Skeletal muscle satellite cell (primary cell): ENCODE measurements around the gene MALRD1.
A peak's percentile ranks its signal among the peaks of the same experiment; 100 is the strongest.

Experiments
- H3K27me3 ChIP-seq: 2 replicates; pipeline ENCODE4 v1.7.0; 2013; ENCODE audit warnings: low read length; ENCODE audit not compliant: control insufficient read depth, insufficient read depth
- H3K36me3 ChIP-seq: 2 replicates; pipeline ENCODE4 v1.7.0; 2013; ENCODE audit warnings: mild to moderate bottlenecking, control low read depth, low read length; ENCODE audit not compliant: insufficient read depth
- H3K4me1 ChIP-seq: 2 replicates; pipeline ENCODE4 v1.7.0; 2013; ENCODE audit warnings: low read length; ENCODE audit not compliant: control insufficient read depth, insufficient read depth
- H3K4me2 ChIP-seq: 2 replicates; pipeline ENCODE4 v1.7.0; 2013; ENCODE audit warnings: mild to moderate bottlenecking, low read length
- H3K4me3 ChIP-seq: 2 replicates; pipeline ENCODE4 v1.7.0; 2013; ENCODE audit warnings: low read length
- H3K9ac ChIP-seq: 2 replicates; pipeline ENCODE4 v1.7.0; 2013; ENCODE audit warnings: mild to moderate bottlenecking, low read depth, low read length, moderate library complexity
- H3K9me3 ChIP-seq: replicated peaks from 2 replicates; pipeline ENCODE4 v1.7.0; 2013; ENCODE audit warnings: mild to moderate bottlenecking, control low read depth, low read length

Gene MALRD1

DNA sequence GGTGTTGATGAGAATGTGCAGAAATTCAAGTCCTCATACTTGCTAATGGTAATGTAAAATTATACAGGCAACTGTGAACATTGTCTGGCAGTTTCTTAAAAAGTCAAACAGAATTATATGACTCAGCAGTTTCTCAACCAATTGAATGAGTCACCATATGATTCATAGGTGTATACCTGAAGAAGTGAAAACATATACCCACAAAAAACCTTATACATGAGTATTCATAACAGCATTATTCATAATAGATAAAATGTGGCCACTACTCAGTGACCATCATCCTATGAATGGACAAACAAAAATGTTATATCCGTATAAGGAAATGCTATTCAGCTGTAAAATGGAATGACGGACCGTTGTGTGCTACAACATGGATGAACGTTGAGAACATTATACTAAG is 253.5 kb downstream of the MALRD1 start:
- Histone ChIP-seq H3K4me3 (no peak overlapping the region), H3K4me1 (peaks cover 13% of the 10 kb centered on the region), H3K27me3 (no peaks in the 10 kb centered on the region), H3K9me3 (no peaks in the 10 kb centered on the region), H3K4me2 (peak overlapping the region; percentile 41), H3K9ac (no peak overlapping the region), H3K36me3 (no peaks in the 10 kb centered on the region)

GRCh38 chr10:19310066-19310465 is 261.5 kb downstream of the MALRD1 start:
- H3K4me2 ChIP-seq: no peak overlapping the region
- H3K9me3 ChIP-seq: no peaks in the 10 kb centered on the region
- peaks cover 8% of the 10 kb centered on the region for H3K4me1 ChIP-seq
- no peak overlapping the region for H3K9ac ChIP-seq
- no peak overlapping the region for H3K4me3 ChIP-seq
- no peaks in the 10 kb centered on the region for H3K27me3 ChIP-seq
- H3K36me3 ChIP-seq: no peaks in the 10 kb centered on the region

DNA sequence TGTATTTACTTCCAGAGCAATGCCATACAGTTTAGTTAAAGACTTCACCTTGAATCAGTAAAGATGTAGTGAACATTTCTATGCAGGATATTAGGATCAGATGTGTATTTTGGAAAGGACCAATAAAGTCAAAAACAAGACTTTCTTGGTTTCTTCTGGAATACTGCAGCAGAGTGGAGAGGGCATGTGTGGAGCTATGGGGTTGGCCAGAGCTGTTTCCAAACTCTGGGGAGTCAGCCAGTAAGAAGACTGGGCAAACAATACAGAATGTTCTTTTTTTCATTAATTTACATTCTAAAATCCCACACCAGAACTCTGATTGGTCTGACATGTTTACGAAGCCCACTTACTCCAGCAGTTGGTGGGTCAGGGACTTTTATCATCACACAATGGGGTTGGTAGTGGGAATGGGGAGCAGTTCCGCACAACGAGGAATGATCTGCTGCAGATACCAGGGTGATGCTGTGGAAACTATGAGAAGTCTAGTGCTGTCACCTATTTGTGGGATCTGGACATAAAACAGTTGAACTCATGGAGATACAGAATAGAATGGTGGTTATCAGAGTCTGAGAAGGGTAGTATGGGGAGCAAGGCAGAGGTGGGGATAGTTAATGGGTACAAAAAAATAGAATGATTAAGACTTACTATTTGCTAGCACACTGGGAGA is 267.7 kb downstream of the MALRD1 start:
- Histone ChIP-seq H3K9ac (no peak overlapping the region), H3K4me1 (no peaks in the 10 kb centered on the region)

DNA sequence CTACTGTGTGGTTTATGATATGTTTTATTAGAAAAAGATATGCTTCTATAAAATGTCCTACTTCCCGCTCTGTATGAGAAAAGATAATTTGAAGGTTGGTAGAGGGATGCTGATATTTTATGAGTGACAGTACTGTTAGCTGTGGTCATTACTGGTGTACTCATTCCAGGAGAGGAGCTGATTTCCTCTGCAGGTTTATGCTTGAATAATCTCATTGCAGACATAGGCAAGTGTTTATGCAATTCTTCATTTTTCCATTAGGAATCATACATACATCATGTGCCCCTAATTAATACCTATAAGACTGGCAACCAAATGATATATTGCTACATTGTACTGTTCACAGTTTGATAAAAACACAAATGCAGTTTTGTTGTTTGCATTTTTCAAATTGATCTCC is 269.4 kb downstream of the MALRD1 start:
- Histone ChIP-seq H3K9ac (no peak overlapping the region), H3K36me3 (no peaks in the 10 kb centered on the region), H3K4me1 (no peaks in the 10 kb centered on the region), H3K4me3 (no peak overlapping the region), H3K27me3 (no peaks in the 10 kb centered on the region), H3K4me2 (no peak overlapping the region), H3K9me3 (no peaks in the 10 kb centered on the region)

More for the DNA sequence above, 267.7 kb downstream of the MALRD1 start:
- Histone ChIP-seq H3K4me2 (no peak overlapping the region), H3K9me3 (no peaks in the 10 kb centered on the region), H3K27me3 (no peaks in the 10 kb centered on the region), H3K36me3 (no peaks in the 10 kb centered on the region), H3K4me3 (no peak overlapping the region)

- H3K9me3 ChIP-seq: no peaks in the 10 kb centered on the region
- no peak overlapping the region for H3K4me3 ChIP-seq
- no peaks in the 10 kb centered on the region for H3K4me1 ChIP-seq
- no peak overlapping the region for H3K4me2 ChIP-seq
- H3K27me3 ChIP-seq: no peaks in the 10 kb centered on the region
- no peak overlapping the region for H3K9ac ChIP-seq
- H3K36me3 ChIP-seq: no peaks in the 10 kb centered on the region
Measured at GRCh38 chr10:19325581-19325980, 277.0 kb downstream of the MALRD1 start.

DNA sequence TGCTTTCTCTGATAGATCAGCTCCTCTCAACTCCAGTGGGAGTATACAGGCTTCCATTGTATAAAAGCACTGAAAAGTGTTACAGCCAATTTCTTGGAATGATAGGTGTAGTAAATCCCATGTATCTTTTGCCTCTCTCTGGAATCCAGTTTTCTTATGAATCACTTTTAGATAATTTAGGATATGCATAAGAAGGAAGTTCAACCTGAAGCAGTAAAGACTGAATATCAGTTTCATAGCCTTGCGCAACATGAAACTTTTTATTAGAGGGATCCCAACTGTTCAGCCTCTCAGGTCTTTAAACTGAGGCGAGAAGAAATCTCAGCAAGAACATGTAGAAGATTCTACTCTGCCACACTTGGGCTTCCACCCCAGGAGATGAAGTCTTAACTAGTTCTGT is 280.0 kb downstream of the MALRD1 start:
- Histone ChIP-seq H3K4me2 (no peak overlapping the region), H3K36me3 (no peaks in the 10 kb centered on the region), H3K4me3 (no peak overlapping the region), H3K9me3 (no peaks in the 10 kb centered on the region), H3K4me1 (no peaks in the 10 kb centered on the region), H3K27me3 (no peaks in the 10 kb centered on the region), H3K9ac (no peak overlapping the region)

DNA sequence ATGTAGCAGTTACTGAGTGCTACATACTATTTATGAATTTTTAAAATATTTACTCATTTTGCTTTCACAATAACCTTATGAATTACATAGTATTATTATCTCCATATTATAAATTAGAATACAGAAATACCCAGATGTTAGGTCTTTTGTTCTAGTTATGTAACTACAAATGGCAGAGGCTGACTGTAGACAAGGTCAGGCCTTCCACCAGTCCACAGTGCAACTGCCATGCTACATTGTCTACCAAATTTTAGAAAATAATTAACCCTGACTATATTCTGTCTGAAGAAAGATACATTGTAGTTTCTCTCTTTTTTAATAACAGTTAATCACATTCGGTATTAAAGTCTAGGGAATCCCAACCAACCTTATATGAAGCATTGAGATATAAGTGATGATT is 280.9 kb downstream of the MALRD1 start:
- no peak overlapping the region for H3K4me2 ChIP-seq
- no peaks in the 10 kb centered on the region for H3K27me3 ChIP-seq
- no peaks in the 10 kb centered on the region for H3K9me3 ChIP-seq
- H3K9ac ChIP-seq: no peak overlapping the region
- no peaks in the 10 kb centered on the region for H3K36me3 ChIP-seq
- no peak overlapping the region for H3K4me3 ChIP-seq
- H3K4me1 ChIP-seq: no peaks in the 10 kb centered on the region

- H3K36me3 ChIP-seq: no peaks in the 10 kb centered on the region
- H3K27me3 ChIP-seq: no peaks in the 10 kb centered on the region
- no peaks in the 10 kb centered on the region for H3K4me1 ChIP-seq
- no peak overlapping the region for H3K4me2 ChIP-seq
- H3K9ac ChIP-seq: no peak overlapping the region
- no peaks in the 10 kb centered on the region for H3K9me3 ChIP-seq
- H3K4me3 ChIP-seq: no peak overlapping the region
Measured at GRCh38 chr10:19332304-19332703, 283.7 kb downstream of the MALRD1 start.

DNA sequence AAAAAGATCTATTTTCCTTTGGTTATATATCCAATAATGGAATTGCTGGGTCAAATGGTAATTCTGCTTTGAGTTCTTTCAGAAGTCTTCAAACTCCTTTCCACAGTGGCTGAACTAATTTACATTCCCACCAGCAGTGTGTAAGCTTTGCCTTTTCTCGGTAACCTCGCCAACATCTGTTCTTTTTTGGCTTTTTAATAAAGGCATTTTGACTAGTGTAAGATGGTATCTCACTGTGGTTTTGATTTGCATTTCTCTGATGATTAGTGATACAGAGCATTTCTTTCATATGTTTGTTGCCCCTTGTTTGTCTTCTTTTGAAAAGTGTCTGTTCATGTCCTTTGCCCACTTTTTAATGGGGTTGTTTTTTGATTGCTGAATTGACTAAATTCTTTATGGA is 285.0 kb downstream of the MALRD1 start:
- Histone ChIP-seq H3K4me1 (no peaks in the 10 kb centered on the region), H3K9ac (no peak overlapping the region), H3K27me3 (no peaks in the 10 kb centered on the region), H3K36me3 (no peaks in the 10 kb centered on the region), H3K4me3 (no peak overlapping the region), H3K9me3 (no peaks in the 10 kb centered on the region), H3K4me2 (no peak overlapping the region)

DNA sequence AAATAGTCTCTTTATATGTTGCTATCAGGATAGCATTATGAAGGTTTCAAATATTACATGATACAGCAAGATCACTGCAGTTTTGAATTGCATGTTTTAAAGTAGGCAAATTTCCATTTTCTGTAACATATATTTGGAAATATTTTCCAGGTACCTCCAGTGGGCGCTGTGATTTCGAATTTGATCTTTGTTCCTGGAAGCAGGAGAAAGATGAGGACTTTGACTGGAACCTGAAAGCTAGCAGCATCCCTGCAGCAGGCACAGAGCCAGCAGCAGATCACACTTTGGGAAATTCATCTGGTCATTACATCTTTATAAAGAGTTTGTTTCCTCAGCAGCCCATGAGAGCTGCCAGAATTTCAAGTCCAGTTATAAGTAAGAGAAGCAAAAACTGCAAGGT is 299.0 kb downstream of the MALRD1 start:
- H3K9me3 ChIP-seq: no peaks in the 10 kb centered on the region
- H3K9ac ChIP-seq: no peak overlapping the region
- no peaks in the 10 kb centered on the region for H3K4me1 ChIP-seq
- H3K4me2 ChIP-seq: no peak overlapping the region
- H3K27me3 ChIP-seq: no peaks in the 10 kb centered on the region
- no peaks in the 10 kb centered on the region for H3K36me3 ChIP-seq
- no peak overlapping the region for H3K4me3 ChIP-seq

DNA sequence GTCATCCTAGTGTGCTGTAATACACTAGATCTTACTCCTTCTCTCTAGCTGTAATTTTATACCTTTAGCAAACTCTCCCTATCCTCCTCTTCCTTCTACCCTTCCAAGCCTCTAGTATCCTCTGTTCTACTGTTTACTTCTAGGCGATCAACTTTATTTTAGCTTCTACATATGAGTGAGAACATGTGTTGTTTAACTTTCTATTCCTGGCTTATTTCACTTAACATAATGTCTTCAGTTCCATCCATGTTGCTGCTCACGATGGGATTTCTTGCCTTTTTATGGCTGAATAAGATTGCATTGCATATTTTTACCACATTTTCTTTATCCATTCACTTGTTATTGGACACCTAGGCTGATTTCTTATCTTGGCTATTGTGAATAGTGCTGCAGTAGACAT is 318.6 kb downstream of the MALRD1 start:
- H3K9me3 ChIP-seq: no peaks in the 10 kb centered on the region
- H3K9ac ChIP-seq: no peak overlapping the region
- H3K4me1 ChIP-seq: no peaks in the 10 kb centered on the region
- H3K4me2 ChIP-seq: no peak overlapping the region
- no peak overlapping the region for H3K4me3 ChIP-seq
- H3K36me3 ChIP-seq: no peaks in the 10 kb centered on the region
- H3K27me3 ChIP-seq: no peaks in the 10 kb centered on the region

- Histone ChIP-seq H3K27me3 (no peaks in the 10 kb centered on the region), H3K4me3 (no peak overlapping the region), H3K36me3 (no peaks in the 10 kb centered on the region), H3K4me2 (no peak overlapping the region), H3K4me1 (no peaks in the 10 kb centered on the region), H3K9ac (no peak overlapping the region), H3K9me3 (no peaks in the 10 kb centered on the region)
Measured at GRCh38 chr10:19373988-19374387, 325.4 kb downstream of the MALRD1 start.
